Suprapubic skin (tissue), 4 donors: ENCODE data around the gene TRAPPC2L. TPM values are rescaled to one million over a fixed set of nuclear protein-coding genes. Genes with fewer than 3 reads are reported as not detected.

Source experiments
- DNase-seq, 2 donors: peaks; one replicate each; pipeline ENCODE4 v3.0.0-alpha.2; 2019; ENCODE audit warnings: low spot score in 2 of 2
- H3K27ac ChIP-seq: fragments of 200-600 bp; sonication (generic); one replicate; pipeline ENCODE4 v1.5.1; 2019
- H3K27me3 ChIP-seq: fragments of 200-600 bp; sonication (generic); one replicate; pipeline ENCODE4 v1.5.1; 2019
- H3K36me3 ChIP-seq: fragments of 200-600 bp; sonication (generic); one replicate; pipeline ENCODE4 v1.5.1; 2019
- H3K4me1 ChIP-seq: fragments of 200-600 bp; sonication (generic); one replicate; pipeline ENCODE4 v1.5.1; 2019
- H3K4me3 ChIP-seq: fragments of 200-600 bp; sonication (generic); one replicate; pipeline ENCODE4 v1.5.1; 2019; ENCODE audit warnings: mild to moderate bottlenecking
- H3K9me3 ChIP-seq: fragments of 200-600 bp; sonication (generic); one replicate; pipeline ENCODE4 v1.5.1; 2019
- CTCF ChIP-seq, 2 donors: fragments of 200-600 bp in 1 of 2; fragments of 450-650 bp in 1 of 2; sonication (generic) in 1 of 2; IDR thresholded peaks; one replicate each; pipeline ENCODE4 v1.5.1; 2016 to 2019; ENCODE audit warnings: antibody characterized with exemption in 2 of 2, mild to moderate bottlenecking in 1 of 2, moderate library complexity in 1 of 2
- EP300 ChIP-seq: sonication (generic); formaldehyde crosslinking; IDR thresholded peaks from one replicate; pipeline ENCODE4 v1.6.1; 2017; ENCODE audit warnings: antibody characterized with exemption
- POLR2A ChIP-seq, 2 donors: fragments of 450-650 bp; IDR thresholded peaks; one replicate each; pipeline ENCODE4 v1.6.1; 2017; ENCODE audit warnings: antibody characterized with exemption in 2 of 2, mild to moderate bottlenecking in 2 of 2, moderate library complexity in 2 of 2
- POLR2AphosphoS5 ChIP-seq, 3 donors: sonication (generic); formaldehyde crosslinking; IDR thresholded peaks; one replicate each; pipeline ENCODE4 v1.6.1; 2017; ENCODE audit warnings: antibody characterized with exemption in 3 of 3
- WGBS: methylation state at CpG from one replicate; pipeline ENCODE4 v1.1.5; 2018; 5-methylcytosine and 5-hydroxymethylcytosine counted together
- total RNA-seq, 4 donors: library from RNA; depleted of rRNA; stranded (reverse); fragments of >200 nt; gene quantifications; one replicate each; pipeline ENCODE4 v1.1.0, GENCODE V29; 2016

Gene TRAPPC2L
- total RNA-seq, 4 donors from 2014 or later: 31.9 to 49.2 (median 36.3) TPM

- Histone ChIP-seq H3K36me3 (peaks cover 59% of the 10 kb centered on the region), H3K4me3 (no peak overlapping the region), H3K4me1 (peaks cover 13% of the 10 kb centered on the region), H3K9me3 (no peaks in the 10 kb centered on the region), H3K27ac (no peak overlapping the region), H3K27me3 (no peaks in the 10 kb centered on the region)
- 72% methylated on average over 18 of the region's 26 CpGs for WGBS
- TF ChIP-seq EP300 (no peak), CTCF (IDR thresholded peaks at IDR 0.05) (no peak), POLR2A (IDR thresholded peaks at IDR 0.05) (no peak), POLR2AphosphoS5 (IDR thresholded peaks at IDR 0.05) (no peak)
- DNase-seq: no peak
These were observed 30.7 kb upstream of the TRAPPC2L start for GRCh38 chr16:88826070-88826840.

GRCh38 chr16:88827727-88828126, 29.2 kb upstream of the TRAPPC2L start:
- Histone ChIP-seq H3K9me3 (no peaks in the 10 kb centered on the region), H3K4me3 (no peak overlapping the region), H3K4me1 (peaks cover 13% of the 10 kb centered on the region), H3K36me3 (peaks cover 44% of the 10 kb centered on the region), H3K27ac (no peak overlapping the region), H3K27me3 (no peaks in the 10 kb centered on the region)
- TF ChIP-seq CTCF (IDR thresholded peaks at IDR 0.05): no peak
- no peak for TF ChIP-seq POLR2A (IDR thresholded peaks at IDR 0.05)
- TF ChIP-seq EP300: no peak
- no peak for TF ChIP-seq POLR2AphosphoS5 (IDR thresholded peaks at IDR 0.05)
- WGBS: 94% methylated on average over 17 of the region's 21 CpGs
- no peak for DNase-seq

- H3K4me3 ChIP-seq: no peak overlapping the region
- no peak overlapping the region for H3K27ac ChIP-seq
- H3K4me1 ChIP-seq: peaks cover 13% of the 10 kb centered on the region
- no peak for DNase-seq
- no peaks in the 10 kb centered on the region for H3K9me3 ChIP-seq
- H3K36me3 ChIP-seq: peaks cover 37% of the 10 kb centered on the region
- no peak for TF ChIP-seq POLR2AphosphoS5 (IDR thresholded peaks at IDR 0.05)
- TF ChIP-seq EP300: no peak
- TF ChIP-seq CTCF (IDR thresholded peaks at IDR 0.05): no peak
- no peak for TF ChIP-seq POLR2A (IDR thresholded peaks at IDR 0.05)
- no peaks in the 10 kb centered on the region for H3K27me3 ChIP-seq
- 82% methylated on average over 17 of the region's 24 CpGs for WGBS
These were observed 28.2 kb upstream of the TRAPPC2L start for GRCh38 chr16:88828711-88829110.

- no peaks in the 10 kb centered on the region for H3K9me3 ChIP-seq
- WGBS: 92% methylated on average over 11 of the region's 11 CpGs
- H3K36me3 ChIP-seq: peaks cover 33% of the 10 kb centered on the region
- peaks cover 13% of the 10 kb centered on the region for H3K4me1 ChIP-seq
- H3K4me3 ChIP-seq: no peak overlapping the region
- H3K27me3 ChIP-seq: no peaks in the 10 kb centered on the region
- no peak for DNase-seq
- no peak overlapping the region for H3K27ac ChIP-seq
- no peak for TF ChIP-seq POLR2A (IDR thresholded peaks at IDR 0.05)
- no peak for TF ChIP-seq EP300
- no peak for TF ChIP-seq POLR2AphosphoS5 (IDR thresholded peaks at IDR 0.05)
- TF ChIP-seq CTCF (IDR thresholded peaks at IDR 0.05): no peak
These were observed 26.7 kb upstream of the TRAPPC2L start for GRCh38 chr16:88830258-88830657.

GRCh38 chr16:88830783-88831182, 26.1 kb upstream of the TRAPPC2L start:
- TF ChIP-seq POLR2AphosphoS5 (IDR thresholded peaks at IDR 0.05): no peak
- TF ChIP-seq EP300: no peak
- TF ChIP-seq CTCF (IDR thresholded peaks at IDR 0.05): no peak
- no peak for TF ChIP-seq POLR2A (IDR thresholded peaks at IDR 0.05)
- no peaks in the 10 kb centered on the region for H3K27me3 ChIP-seq
- peaks cover 9% of the 10 kb centered on the region for H3K4me1 ChIP-seq
- 98% methylated on average over 7 of the region's 14 CpGs for WGBS
- no peaks in the 10 kb centered on the region for H3K9me3 ChIP-seq
- H3K36me3 ChIP-seq: peaks cover 38% of the 10 kb centered on the region
- DNase-seq: no peak
- H3K4me3 ChIP-seq: no peak overlapping the region
- no peak overlapping the region for H3K27ac ChIP-seq
